T-helper 9 cell (primary cell): ENCODE results near the gene RIMBP2.

ENCODE experiments used
- DNase-seq: peaks from one replicate; pipeline ENCODE4 v3.0.0-alpha.2; 2020

RIMBP2 gene

GRCh38 chr12:130456375-130457199, 259.5 kb downstream of the RIMBP2 start:
- DNase-seq = no peak

GRCh38 chr12:130455161-130455560, 260.9 kb downstream of the RIMBP2 start:
- DNase-seq = no peak

- no peak for DNase-seq
These were observed 261.8 kb downstream of the RIMBP2 start for GRCh38 chr12:130454296-130454695.

GRCh38 chr12:130452546-130452945, 263.6 kb downstream of the RIMBP2 start:
- DNase-seq = no peak

- no peak for DNase-seq
These were observed 264.8 kb downstream of the RIMBP2 start for GRCh38 chr12:130451001-130451930.

- DNase-seq = no peak
These were observed 266.8 kb downstream of the RIMBP2 start for GRCh38 chr12:130449291-130449690.

- DNase-seq = no peak
These were observed 267.9 kb downstream of the RIMBP2 start for GRCh38 chr12:130448044-130448821.

GRCh38 chr12:130447655-130447965, 268.5 kb downstream of the RIMBP2 start:
- DNase-seq = no peak

GRCh38 chr12:130446846-130447654, 269.0 kb downstream of the RIMBP2 start:
- DNase-seq = no peak

GRCh38 chr12:130444986-130445385, 271.1 kb downstream of the RIMBP2 start:
- no peak for DNase-seq

GRCh38 chr12:130444061-130444460, 272.0 kb downstream of the RIMBP2 start:
- no peak for DNase-seq

- DNase-seq = no peak
These were observed 274.0 kb downstream of the RIMBP2 start for GRCh38 chr12:130441771-130442760.

GRCh38 chr12:130440411-130441080, 275.6 kb downstream of the RIMBP2 start:
- DNase-seq = no peak

GRCh38 chr12:130439250-130439649, 276.8 kb downstream of the RIMBP2 start:
- no peak for DNase-seq

- DNase-seq = no peak
These were observed 277.4 kb downstream of the RIMBP2 start for GRCh38 chr12:130438711-130439110.

GRCh38 chr12:130438243-130438620, 277.9 kb downstream of the RIMBP2 start:
- no peak for DNase-seq

GRCh38 chr12:130437555-130438242, 278.4 kb downstream of the RIMBP2 start:
- DNase-seq = no peak

GRCh38 chr12:130436741-130437501, 279.2 kb downstream of the RIMBP2 start:
- DNase-seq = no peak

- no peak for DNase-seq
These were observed 280.3 kb downstream of the RIMBP2 start for GRCh38 chr12:130435826-130436225.
